Lower lobe of right lung (tissue), 2 donors: Measurements from ENCODE around the gene SORCS2. TPM values are rescaled to one million over a fixed set of nuclear protein-coding genes. Genes with fewer than 3 reads are reported as not detected.

Experiments
- ATAC-seq, 2 donors: fragments of 200-7000 bp; cut with Tn5 transposase; one replicate each; pipeline ENCODE4 v1.9.1; 2020 to 2022; ENCODE audit warnings: mild to moderate bottlenecking in 2 of 2, moderate library complexity in 2 of 2
- DNase-seq: peaks from one replicate; pipeline ENCODE4 v3.0.0-alpha.2; 2020
- H3K27ac ChIP-seq: fragments of 200-600 bp; one replicate; pipeline ENCODE4 v1.8.0; 2022
- H3K27me3 ChIP-seq: fragments of 200-600 bp; one replicate; pipeline ENCODE4 v1.8.0; 2022; ENCODE audit warnings: low read depth
- H3K36me3 ChIP-seq: fragments of 200-600 bp; one replicate; pipeline ENCODE4 v1.8.0; 2022; ENCODE audit warnings: mild to moderate bottlenecking
- H3K4me1 ChIP-seq: fragments of 200-600 bp; one replicate; pipeline ENCODE4 v1.8.0; 2022
- H3K4me3 ChIP-seq: fragments of 200-600 bp; one replicate; pipeline ENCODE4 v1.8.0; 2022; ENCODE audit warnings: mild to moderate bottlenecking
- H3K9me3 ChIP-seq: fragments of 200-600 bp; one replicate; pipeline ENCODE4 v1.8.0; 2022
- intact Hi-C: fragments of 100-400 bp; cut with DNase I; formaldehyde crosslinking; loops from one replicate; pipeline ENCODE4 v1.11.0; 2022
- total RNA-seq: library from RNA; stranded (reverse); fragmentation: NEBNext Ultra II Directional; extraction: Animal tissue kit (Norgen Biotek cat#: 25700); gene quantifications from one replicate; pipeline ENCODE4 v1.2.1, GENCODE V29; 2021
- TF ChIP-seq, protein P1 (sequence below): fragments of 200-600 bp; IDR thresholded peaks from one replicate; pipeline ENCODE4 v1.8.0; 2022; ENCODE audit warnings: antibody characterized with exemption, mild to moderate bottlenecking
- donor health status: DM: no; HTN: yes; CAD: no; lungs with severe emphysema.

SORCS2 gene
- total RNA-seq, 1 donor from 2014 or later = 5.8 TPM

DNA sequence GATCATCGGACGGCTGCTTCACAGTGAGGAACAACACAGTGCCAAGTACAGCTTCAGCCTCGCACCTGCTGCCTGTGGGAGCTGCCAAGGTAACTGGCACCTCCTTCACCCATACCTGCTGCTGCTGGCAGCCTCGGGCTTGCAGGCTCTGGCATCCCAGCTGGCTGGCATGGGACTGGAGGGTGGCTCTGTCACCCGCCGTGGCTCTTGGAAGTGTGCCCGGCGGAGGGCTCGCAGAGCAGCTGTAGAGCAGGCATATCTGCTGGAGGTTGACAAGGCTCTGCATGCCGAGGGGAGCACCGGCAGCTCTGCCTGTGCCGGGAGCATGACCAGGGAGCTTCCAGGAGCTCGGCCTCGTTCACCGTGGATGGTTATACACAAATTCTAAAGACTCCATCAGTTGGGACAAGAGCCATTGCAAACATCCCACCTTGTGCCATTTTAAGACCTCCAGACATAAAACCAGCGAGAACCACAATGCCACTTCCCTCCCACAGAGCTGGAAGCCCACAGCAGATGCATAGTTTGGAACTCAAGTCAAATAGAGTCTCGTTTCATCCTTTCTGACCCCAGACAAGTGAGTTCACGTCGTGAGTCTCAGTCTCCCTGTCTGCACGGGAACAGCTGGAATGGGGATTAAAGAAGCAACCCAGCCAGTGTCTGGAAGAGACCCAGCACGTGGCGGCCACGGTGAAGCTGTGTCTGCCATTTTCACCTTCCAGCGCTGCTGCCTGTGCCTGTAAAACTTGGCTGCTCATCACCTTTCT is 326.7 kb downstream of the SORCS2 start:
- H3K27me3 ChIP-seq = peaks cover 23% of the 10 kb centered on the region

DNA sequence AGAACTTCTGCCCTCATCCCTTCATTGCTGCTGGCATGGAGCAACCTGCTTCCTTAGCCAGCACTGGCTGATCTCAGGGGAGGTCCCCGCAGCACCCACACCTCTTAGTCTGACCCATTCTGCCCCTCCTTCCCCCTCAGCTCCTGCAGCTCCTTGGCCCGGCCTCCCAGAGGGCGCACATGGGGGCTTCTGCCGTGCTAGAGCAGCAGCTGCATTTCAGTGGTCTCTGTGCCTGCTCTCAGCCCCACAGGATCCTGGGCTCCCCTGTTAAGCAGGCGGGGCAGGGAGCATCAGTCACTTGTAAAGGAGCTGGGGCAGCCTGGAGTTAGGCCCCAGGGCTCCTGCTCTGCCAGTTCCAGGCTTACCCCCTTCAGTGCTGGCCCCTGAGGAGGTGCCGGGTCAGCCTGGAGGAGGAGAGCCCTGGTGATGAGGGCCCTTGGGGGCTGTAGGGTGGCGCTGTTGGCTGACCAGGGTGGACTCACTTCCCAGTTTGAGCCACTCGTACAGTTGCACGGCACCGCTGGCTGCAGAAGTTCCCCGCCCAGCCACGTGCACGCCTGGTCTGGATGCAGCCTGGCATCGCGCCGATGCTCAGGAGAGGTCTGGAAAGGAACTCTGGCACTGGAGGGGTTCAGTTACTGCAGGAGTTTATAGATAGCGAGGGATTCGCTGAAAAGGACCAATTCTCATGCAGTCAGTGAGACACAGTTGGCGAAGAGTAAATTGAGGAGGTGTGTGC is 327.5 kb downstream of the SORCS2 start:
- no peak for ATAC-seq

More for the DNA sequence above, 326.7 kb downstream of the SORCS2 start:
- no peaks in the 10 kb centered on the region for H3K9me3 ChIP-seq
- no peaks in the 10 kb centered on the region for H3K4me1 ChIP-seq
- DNase-seq (no peak), ATAC-seq (no peak)
- TF ChIP-seq, protein P1, sequence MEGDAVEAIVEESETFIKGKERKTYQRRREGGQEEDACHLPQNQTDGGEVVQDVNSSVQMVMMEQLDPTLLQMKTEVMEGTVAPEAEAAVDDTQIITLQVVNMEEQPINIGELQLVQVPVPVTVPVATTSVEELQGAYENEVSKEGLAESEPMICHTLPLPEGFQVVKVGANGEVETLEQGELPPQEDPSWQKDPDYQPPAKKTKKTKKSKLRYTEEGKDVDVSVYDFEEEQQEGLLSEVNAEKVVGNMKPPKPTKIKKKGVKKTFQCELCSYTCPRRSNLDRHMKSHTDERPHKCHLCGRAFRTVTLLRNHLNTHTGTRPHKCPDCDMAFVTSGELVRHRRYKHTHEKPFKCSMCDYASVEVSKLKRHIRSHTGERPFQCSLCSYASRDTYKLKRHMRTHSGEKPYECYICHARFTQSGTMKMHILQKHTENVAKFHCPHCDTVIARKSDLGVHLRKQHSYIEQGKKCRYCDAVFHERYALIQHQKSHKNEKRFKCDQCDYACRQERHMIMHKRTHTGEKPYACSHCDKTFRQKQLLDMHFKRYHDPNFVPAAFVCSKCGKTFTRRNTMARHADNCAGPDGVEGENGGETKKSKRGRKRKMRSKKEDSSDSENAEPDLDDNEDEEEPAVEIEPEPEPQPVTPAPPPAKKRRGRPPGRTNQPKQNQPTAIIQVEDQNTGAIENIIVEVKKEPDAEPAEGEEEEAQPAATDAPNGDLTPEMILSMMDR = no peak
- H3K4me3 ChIP-seq = no peak overlapping the region
- no peaks in the 10 kb centered on the region for H3K36me3 ChIP-seq
- intact Hi-C loops = no loop called here
- no peak overlapping the region for H3K27ac ChIP-seq

DNA sequence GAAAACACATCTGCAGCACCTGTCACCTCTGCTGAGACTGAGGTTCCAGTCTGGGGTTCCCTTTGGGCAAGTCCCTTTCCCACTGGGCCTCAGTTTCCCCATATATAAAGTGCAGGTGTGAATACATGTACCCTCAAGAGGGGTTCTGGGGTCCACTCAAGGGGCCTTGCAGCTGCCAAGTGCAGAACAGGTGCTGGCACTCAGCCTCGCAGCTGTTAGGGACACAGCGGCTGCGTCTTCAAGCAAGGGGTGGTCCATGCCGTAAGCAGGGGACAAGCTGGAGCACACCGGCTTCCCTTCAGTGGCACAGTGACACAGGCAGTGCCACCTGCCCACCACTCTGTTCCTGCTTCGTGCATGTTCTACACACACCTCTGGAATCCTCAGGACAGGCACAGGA is 329.3 kb downstream of the SORCS2 start:
- intact Hi-C loops = no loop called here
- DNase-seq = no peak
- H3K36me3 ChIP-seq = no peaks in the 10 kb centered on the region
- ATAC-seq = no peak
- TF ChIP-seq, protein P1 = no peak
- H3K9me3 ChIP-seq = no peaks in the 10 kb centered on the region
- no peak overlapping the region for H3K27ac ChIP-seq
- H3K27me3 ChIP-seq = peaks cover 25% of the 10 kb centered on the region
- no peaks in the 10 kb centered on the region for H3K4me1 ChIP-seq
- no peak overlapping the region for H3K4me3 ChIP-seq

More for the DNA sequence above, 327.5 kb downstream of the SORCS2 start:
- Histone ChIP-seq H3K4me1 (no peaks in the 10 kb centered on the region), H3K4me3 (no peak overlapping the region), H3K27me3 (peaks cover 25% of the 10 kb centered on the region), H3K9me3 (no peaks in the 10 kb centered on the region), H3K27ac (no peak overlapping the region), H3K36me3 (no peaks in the 10 kb centered on the region)
- TF ChIP-seq, protein P1 = no peak
- DNase-seq = no peak
- intact Hi-C loops = no loop called here

DNA sequence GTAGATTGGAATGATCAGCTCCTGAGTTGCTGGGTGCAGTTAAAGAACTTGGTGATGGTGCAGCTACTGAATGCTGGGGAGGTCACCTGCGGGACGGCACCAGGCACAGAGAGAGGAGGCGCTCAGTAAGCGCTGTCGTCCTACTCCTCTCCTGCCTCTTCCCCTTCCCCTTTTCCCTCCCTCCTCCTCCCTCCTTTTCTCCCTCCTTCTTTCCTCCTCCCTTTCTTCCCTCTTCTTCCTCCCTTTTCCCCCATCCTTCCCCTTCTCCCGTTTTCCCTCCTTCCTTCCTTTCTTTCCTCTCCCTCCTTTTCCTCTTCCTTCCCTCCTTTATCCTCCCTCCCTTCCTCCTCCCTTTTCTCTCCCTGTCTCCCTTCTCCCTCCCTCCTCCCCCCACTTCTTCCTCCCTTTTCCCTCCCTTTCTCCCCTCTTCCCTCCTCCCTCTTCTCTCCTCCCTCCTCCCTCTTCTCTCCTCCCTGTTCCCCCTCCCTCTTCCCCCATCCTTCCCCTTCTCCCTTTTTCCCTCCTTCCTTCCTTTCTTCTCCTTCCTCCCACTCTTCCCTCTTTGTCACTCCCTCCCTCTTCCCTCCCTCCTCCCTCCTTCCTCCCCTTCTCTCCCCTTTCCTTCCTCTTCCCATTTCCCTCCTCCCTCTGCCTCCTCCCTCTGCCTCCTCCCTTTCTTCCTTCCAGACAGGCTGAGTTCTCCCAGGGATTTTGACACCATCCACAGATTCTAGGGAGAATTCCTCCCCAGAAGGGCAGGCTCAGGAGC is 330.3 kb downstream of the SORCS2 start:
- Histone ChIP-seq H3K9me3 (no peaks in the 10 kb centered on the region), H3K36me3 (no peaks in the 10 kb centered on the region), H3K27me3 (peaks cover 25% of the 10 kb centered on the region), H3K4me1 (no peaks in the 10 kb centered on the region), H3K27ac (no peak overlapping the region), H3K4me3 (no peak overlapping the region)
- TF ChIP-seq, protein P1 = no peak
- ATAC-seq = no peak
- intact Hi-C loops = no loop called here
- DNase-seq = no peak

DNA sequence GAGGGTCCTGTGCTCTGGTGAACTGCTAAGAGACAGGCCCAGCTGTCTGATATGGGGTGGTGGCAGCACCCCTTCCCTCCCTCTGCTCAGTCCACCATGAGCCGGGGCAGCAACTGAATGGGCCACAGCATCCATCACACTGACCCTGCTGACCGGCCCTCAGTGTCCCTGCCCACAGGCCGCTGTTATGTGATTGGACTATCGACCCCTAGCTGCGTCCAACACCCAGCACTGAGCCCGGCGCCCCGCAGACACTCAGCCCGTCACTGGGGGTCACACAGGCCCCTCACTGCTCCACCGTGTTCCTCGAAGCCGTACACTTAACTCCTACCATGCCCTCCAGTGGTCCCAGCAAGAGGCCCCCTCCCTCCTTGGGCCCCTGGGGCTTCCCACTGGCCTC is 331.2 kb downstream of the SORCS2 start:
- H3K4me1 ChIP-seq = no peaks in the 10 kb centered on the region
- H3K4me3 ChIP-seq = no peak overlapping the region
- no peak for ATAC-seq
- DNase-seq = no peak
- TF ChIP-seq, protein P1 = no peak
- no peak overlapping the region for H3K27ac ChIP-seq
- H3K27me3 ChIP-seq = peaks cover 25% of the 10 kb centered on the region
- no peaks in the 10 kb centered on the region for H3K9me3 ChIP-seq
- intact Hi-C loops = no loop called here
- H3K36me3 ChIP-seq = no peaks in the 10 kb centered on the region
